ENCODE measurements around the gene SULF2.
A peak's percentile ranks its signal among the peaks of the same experiment; 100 is the strongest.
"Not testable (repeated sequence)": the region's sequence is repeated elsewhere in the genome, so short reads cannot be mapped to it uniquely, and the experiment has no call there.

Gene SULF2

DNA sequence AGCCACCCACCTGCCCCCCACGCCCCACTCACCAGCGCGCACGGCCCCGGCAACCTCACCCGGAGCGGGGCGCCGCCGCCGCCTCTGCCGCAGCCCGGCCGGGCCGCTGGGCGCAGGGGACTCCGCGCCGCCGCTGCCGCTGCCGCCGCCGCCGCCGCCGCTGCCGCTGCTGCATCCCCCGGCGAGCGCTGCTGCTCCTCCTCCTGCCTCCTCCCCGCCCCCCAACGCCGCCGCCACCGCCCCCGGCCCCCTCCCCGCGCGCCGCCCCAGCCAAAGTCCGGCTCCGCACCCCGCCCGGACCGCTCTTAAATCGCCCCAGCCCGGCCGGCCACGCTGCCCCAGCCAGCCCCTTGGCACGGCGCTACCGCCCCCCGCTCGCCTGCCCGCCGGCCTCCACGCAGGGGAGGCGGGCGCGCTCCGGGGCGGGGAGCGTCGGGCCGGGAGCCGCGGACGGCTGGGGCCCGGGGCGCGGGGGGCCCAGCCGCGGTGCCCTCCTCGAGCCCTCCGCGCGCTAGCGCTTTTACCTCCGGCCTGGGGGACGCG lies at the start of gene SULF2:
Gene SULF2, minus strand, starts transcription at position 171 of the 543 bp plus-strand sequence. CDS start 28,118 bp downstream, outside the sequence.
- Histone ChIP-seq H3K27ac (ENCODE audit: low read depth, low read length) (no peak within 1 kb of the TSS), H3K79me2 (ENCODE audit: control insufficient read depth, insufficient read depth, low read length, unreplicated experiment) (no peaks in the 10 kb centered on the region), H3K4me3 (ENCODE audit: low read depth, low read length) (peak within 1 kb of the TSS; percentile 70), H3K4me1 (ENCODE audit: control insufficient read depth, insufficient read depth, low read length, unreplicated experiment) (peaks cover 4% of the 10 kb centered on the region), H2AFZ (ENCODE audit: low read length, unreplicated experiment) (peak within 1 kb of the TSS; percentile 49), H3K27me3 (ENCODE audit: insufficient read depth, low read length) (peaks cover 66% of the 10 kb centered on the region), H3K36me3 (ENCODE audit: insufficient read depth, low read length) (no peaks in the 10 kb centered on the region)

DNA sequence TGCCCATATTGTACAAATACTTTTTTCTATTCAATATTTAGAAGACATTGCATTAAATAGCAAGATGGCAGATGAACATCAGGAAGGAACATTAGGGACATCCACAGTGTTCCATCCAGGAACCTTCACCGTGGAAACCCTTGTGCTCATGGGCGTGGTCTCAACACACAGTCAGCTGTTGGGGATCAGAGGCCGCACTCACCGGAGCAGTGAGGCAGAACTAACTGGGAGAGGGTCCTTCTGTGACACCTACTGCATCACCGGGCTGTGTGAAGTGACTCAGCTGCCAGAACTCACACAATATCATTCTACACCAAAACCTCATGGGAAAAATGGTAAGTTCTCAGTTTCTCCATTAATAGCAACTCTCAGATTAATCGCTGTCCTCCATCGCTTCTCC lies 46.4 kb upstream of the SULF2 start:
- not testable (repeated sequence) for H3K27ac ChIP-seq (ENCODE audit: low read depth, low read length); H2AFZ ChIP-seq (ENCODE audit: low read length, unreplicated experiment); H3K4me3 ChIP-seq (ENCODE audit: low read depth, low read length); H3K79me2 ChIP-seq (ENCODE audit: control insufficient read depth, insufficient read depth, low read length, unreplicated experiment); H3K27me3 ChIP-seq (ENCODE audit: insufficient read depth, low read length); H3K36me3 ChIP-seq (ENCODE audit: insufficient read depth, low read length); H3K4me1 ChIP-seq (ENCODE audit: control insufficient read depth, insufficient read depth, low read length, unreplicated experiment)

DNA sequence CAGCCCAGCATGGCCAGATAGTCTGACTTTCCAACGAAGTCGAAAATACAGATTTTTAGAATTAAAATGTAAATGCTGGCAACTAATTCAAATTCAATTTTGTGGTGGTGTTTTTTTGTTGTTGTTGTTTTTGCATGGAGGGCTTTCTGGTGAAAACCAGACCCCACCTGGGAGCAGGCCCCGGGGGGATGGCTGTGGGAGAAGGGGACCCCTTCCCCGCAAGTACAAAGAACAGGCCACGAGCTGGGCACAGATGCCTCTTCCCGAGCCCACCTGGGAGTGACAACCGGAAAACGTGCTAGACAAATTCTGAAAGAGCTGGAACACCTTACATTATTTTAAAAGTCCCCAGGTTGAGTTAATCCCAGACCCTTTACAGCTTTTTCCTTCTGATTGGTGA lies 41.4 kb upstream of the SULF2 start:
- H3K4me3 ChIP-seq (ENCODE audit: low read depth, low read length); H3K4me1 ChIP-seq (ENCODE audit: control insufficient read depth, insufficient read depth, low read length, unreplicated experiment); H2AFZ ChIP-seq (ENCODE audit: low read length, unreplicated experiment); H3K27ac ChIP-seq (ENCODE audit: low read depth, low read length); H3K79me2 ChIP-seq (ENCODE audit: control insufficient read depth, insufficient read depth, low read length, unreplicated experiment); H3K36me3 ChIP-seq (ENCODE audit: insufficient read depth, low read length): not testable (repeated sequence)
- H3K27me3 ChIP-seq (ENCODE audit: insufficient read depth, low read length): peaks cover 16% of the 10 kb centered on the region; the same call in 1 of the 2 replicates

DNA sequence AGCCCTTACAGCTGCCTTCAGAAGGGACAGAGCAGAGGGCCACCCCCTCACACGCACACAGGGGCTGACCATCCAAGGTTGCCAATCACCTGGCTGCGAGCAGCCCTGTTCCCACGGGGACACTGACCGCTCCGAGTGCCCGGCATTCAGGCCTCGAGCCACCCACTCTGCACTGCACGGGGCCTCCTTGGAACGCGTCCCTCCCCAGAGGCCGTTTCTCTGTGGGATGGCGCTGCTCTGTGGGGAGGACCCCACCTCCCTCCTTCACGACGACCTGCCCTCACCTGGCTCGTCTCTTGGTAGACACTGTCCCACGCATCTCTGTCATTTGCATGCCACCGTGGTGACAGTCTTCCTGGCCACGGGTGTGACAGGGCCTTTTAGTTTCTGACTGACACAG lies 40.7 kb upstream of the SULF2 start:
- not testable (repeated sequence) for H3K36me3 ChIP-seq (ENCODE audit: insufficient read depth, low read length); H3K4me3 ChIP-seq (ENCODE audit: low read depth, low read length)
- peaks cover 16% of the 10 kb centered on the region; the same call in 1 of the 2 replicates for H3K27me3 ChIP-seq (ENCODE audit: insufficient read depth, low read length)

DNA sequence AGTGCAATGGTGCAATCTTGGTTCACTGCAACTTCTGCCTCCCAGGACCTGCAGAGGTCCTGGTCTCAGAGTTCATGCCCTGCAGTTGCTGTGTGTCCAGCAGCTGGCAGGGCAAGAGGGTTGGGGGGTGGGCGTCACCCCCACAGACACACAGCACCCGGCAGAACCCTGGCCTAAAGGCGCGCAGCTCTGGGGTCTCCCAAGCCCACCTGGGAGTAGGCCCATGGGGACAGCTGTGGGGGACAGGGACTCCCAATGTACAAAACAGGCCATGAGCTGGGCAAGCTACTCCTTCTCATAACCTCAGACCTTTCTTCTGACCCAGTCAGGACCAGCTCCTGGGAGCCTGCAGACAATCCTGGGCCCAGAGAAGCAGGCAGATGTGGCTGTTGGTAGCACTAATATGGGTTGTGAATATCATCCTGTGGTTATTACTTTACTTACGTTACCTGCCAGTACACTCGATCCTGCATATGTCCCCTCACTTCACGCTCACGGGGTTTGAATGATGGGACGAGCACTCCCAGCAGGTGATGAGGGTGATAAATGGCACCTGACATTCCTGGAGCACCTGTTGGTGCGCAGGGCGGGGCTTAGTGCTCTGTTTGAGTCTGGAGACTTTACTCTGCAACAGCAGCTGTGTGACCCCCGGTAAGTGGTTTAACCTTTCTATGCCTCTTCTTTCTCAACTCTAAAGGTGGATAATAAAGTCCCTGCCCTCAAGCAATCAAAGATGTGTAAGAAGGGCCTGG lies 39.9 kb upstream of the SULF2 start:
- no peak overlapping the region for H3K4me3 ChIP-seq (ENCODE audit: low read depth, low read length)
- H3K4me1 ChIP-seq (ENCODE audit: control insufficient read depth, insufficient read depth, low read length, unreplicated experiment): no peaks in the 10 kb centered on the region
- H3K79me2 ChIP-seq (ENCODE audit: control insufficient read depth, insufficient read depth, low read length, unreplicated experiment): no peaks in the 10 kb centered on the region
- H2AFZ ChIP-seq (ENCODE audit: low read length, unreplicated experiment): no peak overlapping the region
- peaks cover 16% of the 10 kb centered on the region; the same call in 1 of the 2 replicates for H3K27me3 ChIP-seq (ENCODE audit: insufficient read depth, low read length)
- H3K36me3 ChIP-seq (ENCODE audit: insufficient read depth, low read length): no peaks in the 10 kb centered on the region
- no peak overlapping the region for H3K27ac ChIP-seq (ENCODE audit: low read depth, low read length)

More for the DNA sequence above, 40.7 kb upstream of the SULF2 start:
- H3K4me1 ChIP-seq (ENCODE audit: control insufficient read depth, insufficient read depth, low read length, unreplicated experiment); H2AFZ ChIP-seq (ENCODE audit: low read length, unreplicated experiment); H3K79me2 ChIP-seq (ENCODE audit: control insufficient read depth, insufficient read depth, low read length, unreplicated experiment); H3K27ac ChIP-seq (ENCODE audit: low read depth, low read length): not testable (repeated sequence)

DNA sequence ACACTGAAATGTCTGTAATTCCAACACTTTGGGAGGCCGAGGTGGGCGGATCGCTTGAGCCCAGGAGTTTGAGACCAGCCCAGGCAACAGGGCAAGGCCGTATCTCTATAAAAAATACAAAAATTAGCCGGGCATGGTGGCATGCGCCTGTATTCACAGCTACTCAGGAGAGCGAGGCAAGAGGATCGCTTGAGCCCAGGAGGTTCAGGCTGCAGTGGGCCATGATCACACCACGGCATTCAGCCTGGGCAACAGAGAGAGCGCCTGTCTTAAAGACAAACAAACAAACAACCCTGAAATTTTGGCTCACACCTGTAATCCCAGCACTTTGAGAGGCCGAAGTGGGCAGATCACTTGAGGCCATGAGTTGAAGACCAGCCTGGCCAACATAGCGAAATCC lies 38.7 kb upstream of the SULF2 start:
- not testable (repeated sequence) for H3K27ac ChIP-seq (ENCODE audit: low read depth, low read length); H3K36me3 ChIP-seq (ENCODE audit: insufficient read depth, low read length); H2AFZ ChIP-seq (ENCODE audit: low read length, unreplicated experiment); H3K4me1 ChIP-seq (ENCODE audit: control insufficient read depth, insufficient read depth, low read length, unreplicated experiment); H3K4me3 ChIP-seq (ENCODE audit: low read depth, low read length); H3K79me2 ChIP-seq (ENCODE audit: control insufficient read depth, insufficient read depth, low read length, unreplicated experiment)
- peaks cover 25% of the 10 kb centered on the region; the same call in 1 of the 2 replicates for H3K27me3 ChIP-seq (ENCODE audit: insufficient read depth, low read length)

DNA sequence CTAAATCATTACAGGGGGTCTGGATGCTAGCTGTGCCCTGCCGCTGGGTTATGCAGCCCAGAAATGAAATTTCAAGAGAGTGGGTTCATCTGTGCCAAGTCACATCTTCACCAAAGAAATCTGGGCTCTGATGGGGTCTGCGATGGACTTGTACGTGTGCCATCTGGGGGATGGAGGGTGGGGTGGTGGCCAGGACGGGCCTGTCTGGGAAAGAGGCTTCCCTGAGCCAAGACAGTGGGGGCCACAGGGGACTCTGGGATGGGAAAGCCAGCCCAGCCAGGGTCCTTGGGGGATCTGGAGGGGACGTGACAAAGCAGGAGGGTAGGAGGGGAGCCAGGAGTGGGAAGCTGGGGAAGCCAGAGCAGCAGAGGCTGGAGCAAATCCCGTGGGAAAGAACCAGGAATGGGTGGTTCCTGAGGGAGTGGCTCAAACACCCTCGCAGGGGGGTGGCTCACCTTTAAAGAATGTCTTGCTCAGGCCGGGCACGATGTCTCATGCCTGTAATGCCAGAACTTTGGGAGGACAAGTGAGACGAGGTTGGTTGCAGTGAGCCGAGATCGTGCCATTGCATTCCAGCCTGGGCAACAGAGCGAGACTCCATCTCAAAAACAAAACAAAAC lies 36.3 kb upstream of the SULF2 start:
- Histone ChIP-seq H3K4me1 (ENCODE audit: control insufficient read depth, insufficient read depth, low read length, unreplicated experiment) (no peaks in the 10 kb centered on the region), H3K36me3 (ENCODE audit: insufficient read depth, low read length) (no peaks in the 10 kb centered on the region), H3K79me2 (ENCODE audit: control insufficient read depth, insufficient read depth, low read length, unreplicated experiment) (no peaks in the 10 kb centered on the region), H3K27ac (ENCODE audit: low read depth, low read length) (no peak overlapping the region), H3K27me3 (ENCODE audit: insufficient read depth, low read length) (peaks cover 44% of the 10 kb centered on the region; the same call in 1 of the 2 replicates), H2AFZ (ENCODE audit: low read length, unreplicated experiment) (no peak overlapping the region), H3K4me3 (ENCODE audit: low read depth, low read length) (no peak overlapping the region)

DNA sequence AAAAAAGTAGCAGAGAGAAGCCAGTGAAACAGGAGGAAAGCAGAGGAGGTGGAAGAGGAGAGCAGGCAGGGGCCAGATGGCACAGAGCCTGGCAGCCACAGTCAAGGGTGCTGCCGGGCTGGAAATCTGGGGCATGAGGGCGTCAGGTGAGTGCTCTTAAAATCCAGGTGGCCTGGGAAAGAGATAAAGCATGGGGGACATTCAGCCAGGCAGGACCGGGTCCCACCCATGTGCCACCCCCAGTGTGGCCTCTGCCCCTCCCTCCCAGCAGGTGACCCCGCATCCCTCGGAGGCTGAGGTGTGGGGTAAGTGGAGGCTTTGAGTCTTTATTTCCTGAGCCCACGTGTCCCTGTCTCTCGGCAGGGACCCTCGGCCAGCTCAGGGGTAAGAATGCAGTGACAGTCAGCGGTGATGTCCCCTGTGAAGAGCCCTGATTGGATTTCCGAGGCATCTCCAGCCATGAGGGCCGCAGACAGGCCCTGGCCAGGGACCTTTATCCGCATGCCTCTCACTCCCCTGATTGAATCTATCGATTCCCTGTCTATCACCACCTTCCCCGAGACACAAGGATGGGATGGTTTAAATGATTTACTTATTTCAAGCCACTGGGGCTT lies 33.8 kb upstream of the SULF2 start:
- Histone ChIP-seq H3K4me3 (ENCODE audit: low read depth, low read length) (no peak overlapping the region), H2AFZ (ENCODE audit: low read length, unreplicated experiment) (no peak overlapping the region), H3K79me2 (ENCODE audit: control insufficient read depth, insufficient read depth, low read length, unreplicated experiment) (no peaks in the 10 kb centered on the region), H3K27ac (ENCODE audit: low read depth, low read length) (no peak overlapping the region), H3K36me3 (ENCODE audit: insufficient read depth, low read length) (no peaks in the 10 kb centered on the region), H3K4me1 (ENCODE audit: control insufficient read depth, insufficient read depth, low read length, unreplicated experiment) (no peaks in the 10 kb centered on the region), H3K27me3 (ENCODE audit: insufficient read depth, low read length) (peaks cover 63% of the 10 kb centered on the region)

DNA sequence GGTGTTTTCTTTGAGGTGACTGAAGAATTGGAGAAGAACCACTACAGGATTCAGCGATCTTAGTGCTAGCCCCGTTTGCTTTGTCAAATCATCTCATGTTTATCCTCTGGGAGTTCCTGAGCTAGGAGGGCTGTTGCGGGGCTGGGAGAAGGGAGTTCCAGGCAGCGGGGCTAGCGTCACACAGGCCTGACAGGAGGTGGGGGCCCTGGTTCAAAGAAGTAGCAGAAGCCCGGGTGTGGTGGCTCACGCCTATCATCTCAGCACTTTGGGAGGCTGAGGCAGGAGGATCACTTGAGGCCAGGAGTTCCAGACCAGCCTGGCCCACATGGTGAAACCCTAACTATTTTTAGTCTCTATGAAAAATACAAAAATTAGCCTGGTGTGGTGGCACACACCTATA lies 33.2 kb upstream of the SULF2 start:
- Histone ChIP-seq H3K36me3 (ENCODE audit: insufficient read depth, low read length) (no peaks in the 10 kb centered on the region), H3K4me3 (ENCODE audit: low read depth, low read length) (no peak overlapping the region), H3K4me1 (ENCODE audit: control insufficient read depth, insufficient read depth, low read length, unreplicated experiment) (no peaks in the 10 kb centered on the region), H3K27me3 (ENCODE audit: insufficient read depth, low read length) (peaks cover 65% of the 10 kb centered on the region), H3K27ac (ENCODE audit: low read depth, low read length) (no peak overlapping the region), H2AFZ (ENCODE audit: low read length, unreplicated experiment) (no peak overlapping the region), H3K79me2 (ENCODE audit: control insufficient read depth, insufficient read depth, low read length, unreplicated experiment) (no peaks in the 10 kb centered on the region)

DNA sequence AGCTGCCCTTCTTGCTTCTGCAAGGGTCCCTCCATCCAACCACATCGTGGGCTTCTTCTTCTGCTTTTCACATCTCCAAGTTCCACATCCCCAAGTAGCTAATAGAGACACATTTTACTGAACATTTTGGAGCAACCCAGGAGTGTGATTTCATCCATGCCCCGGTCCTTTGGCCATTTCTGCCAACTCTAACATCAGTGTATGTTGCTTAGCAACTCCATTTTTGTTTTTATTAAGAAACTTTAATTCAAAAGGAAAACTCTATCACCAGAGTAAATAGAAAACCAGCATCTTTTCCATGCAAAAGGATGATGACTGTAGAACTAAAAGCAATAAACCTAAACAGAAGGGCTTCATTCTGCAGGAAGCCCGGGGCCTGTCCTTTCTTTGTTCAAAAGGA lies 32.7 kb upstream of the SULF2 start:
- peaks cover 67% of the 10 kb centered on the region for H3K27me3 ChIP-seq (ENCODE audit: insufficient read depth, low read length)
- no peak overlapping the region for H3K4me3 ChIP-seq (ENCODE audit: low read depth, low read length)
- no peaks in the 10 kb centered on the region for H3K4me1 ChIP-seq (ENCODE audit: control insufficient read depth, insufficient read depth, low read length, unreplicated experiment)
- H3K36me3 ChIP-seq (ENCODE audit: insufficient read depth, low read length): no peaks in the 10 kb centered on the region
- H2AFZ ChIP-seq (ENCODE audit: low read length, unreplicated experiment): no peak overlapping the region
- no peak overlapping the region for H3K27ac ChIP-seq (ENCODE audit: low read depth, low read length)
- H3K79me2 ChIP-seq (ENCODE audit: control insufficient read depth, insufficient read depth, low read length, unreplicated experiment): no peaks in the 10 kb centered on the region

All from ACC112 (cell line).